H1 (cell line): Measurements from ENCODE around the gene RAD54L. TPM values are rescaled to one million over a fixed set of nuclear protein-coding genes. Genes with fewer than 3 reads are reported as not detected.

Experiments
- CTCF ChIA-PET: fragments of 300-600 bp; sonication (Branson Sonifier 250); formaldehyde crosslinking; loops from one replicate; lab custom pipeline; 2021; ENCODE audit not compliant: partially characterized antibody; lab: Charles Lee
- POLR2A ChIA-PET: fragments of 300-600 bp; sonication (Branson Sonifier 250); formaldehyde crosslinking; loops from one replicate; lab custom pipeline; 2021; ENCODE audit warnings: inconsistent platforms; ENCODE audit not compliant: partially characterized antibody; lab: Charles Lee
- DNase-seq, 2 experiments: peaks; one replicate each; pipeline versions ENCODE4 v3.0.0 to v3.0.0-alpha.2; 2010 to 2022; ENCODE audit warnings: low spot score in 2 of 2, low read depth in 1 of 2, mixed read lengths in 1 of 2
- FAIRE-seq: peaks from 2 replicates; lab custom pipeline; 2011; peaks lifted over from hg19 to GRCh38; lab: Jason Lieb, UNC
- H2AFZ ChIP-seq: 2 replicates; pipeline ENCODE4 v1.8.1; 2012; ENCODE audit warnings: low read length, inconsistent platforms
- H2AK5ac ChIP-seq: 2 replicates; pipeline ENCODE4 v1.6.1; 2013; ENCODE audit warnings: low read depth, low read length
- H2BK120ac ChIP-seq: replicated peaks from 2 replicates; pipeline ENCODE3; 2013; ENCODE audit warnings: low read depth, low read length, inconsistent platforms
- H2BK12ac ChIP-seq: 2 replicates; pipeline ENCODE4 v1.6.1; 2013; ENCODE audit warnings: low read depth, low read length
- H2BK15ac ChIP-seq: 2 replicates; pipeline ENCODE4 v1.6.1; 2013; ENCODE audit warnings: low read length
- H2BK20ac ChIP-seq: 2 replicates; pipeline ENCODE4 v1.6.1; 2013; ENCODE audit warnings: low read length
- H2BK5ac ChIP-seq: 2 replicates; pipeline ENCODE4 v1.6.1; 2013; ENCODE audit warnings: low read depth, low read length
- H3K14ac ChIP-seq: 2 replicates; pipeline ENCODE4 v1.6.1; 2013; ENCODE audit warnings: inconsistent platforms; ENCODE audit not compliant: insufficient read length
- H3K18ac ChIP-seq: 2 replicates; pipeline ENCODE4 v1.6.1; 2013; ENCODE audit warnings: low read length; ENCODE audit errors: extremely low read depth
- H3K23ac ChIP-seq: 2 replicates; pipeline ENCODE4 v1.6.1; 2013; ENCODE audit warnings: inconsistent platforms; ENCODE audit not compliant: insufficient read length
- H3K23me2 ChIP-seq: 2 replicates; pipeline ENCODE4 v1.6.1; 2013; ENCODE audit warnings: low read depth, low read length
- H3K27ac ChIP-seq: 2 replicates; pipeline ENCODE4 v1.6.1; 2011; ENCODE audit warnings: low read depth, low read length, inconsistent platforms
- H3K27me3 ChIP-seq, 4 experiments: replicated peaks in 1 of 4; 1 replicate in 1 of 4; 2 replicates in 3 of 4; pipeline versions ENCODE4 v1.6.1 to v1.8.1; 2011 to 2013; ENCODE audit warnings: low read length in 3 of 4, mild to moderate bottlenecking in 3 of 4, inconsistent platforms in 2 of 4, mixed read lengths in 2 of 4, moderate library complexity in 1 of 4; ENCODE audit not compliant: control insufficient read depth in 3 of 4, insufficient read depth in 3 of 4; ENCODE audit errors: extremely low read depth in 1 of 4
- H3K36me3 ChIP-seq, 4 experiments: 2 replicates each; pipeline versions ENCODE4 v1.6.1 to v1.8.1; 2011 to 2013; ENCODE audit warnings: mild to moderate bottlenecking in 4 of 4, low read length in 3 of 4, moderate library complexity in 2 of 4, control low read depth in 1 of 4, inconsistent platforms in 1 of 4; ENCODE audit not compliant: insufficient read depth in 4 of 4, control insufficient read depth in 2 of 4
- H3K4ac ChIP-seq: replicated peaks from 2 replicates; pipeline ENCODE3; 2013; ENCODE audit warnings: low read length, low read depth, mixed read lengths, inconsistent platforms; ENCODE audit not compliant: insufficient read length
- H3K4me1 ChIP-seq, 4 experiments: replicated peaks in 1 of 4; 1 replicate in 1 of 4; 2 replicates in 3 of 4; pipeline versions ENCODE4 v1.6.1 to v1.8.1; 2011 to 2013; ENCODE audit warnings: low read length in 3 of 4, inconsistent platforms in 2 of 4, mixed read lengths in 1 of 4; ENCODE audit not compliant: insufficient read depth in 4 of 4, control insufficient read depth in 3 of 4
- H3K4me2 ChIP-seq, 2 experiments: 2 replicates each; pipeline versions ENCODE4 v1.6.1 to v1.8.1; 2011 to 2013; ENCODE audit warnings: low read depth in 2 of 2, low read length in 2 of 2, control low read depth in 1 of 2, inconsistent platforms in 1 of 2, mild to moderate bottlenecking in 1 of 2; ENCODE audit not compliant: insufficient read depth in 1 of 2
- H3K4me3 ChIP-seq, 4 experiments: fragments of 200-600, 300-600 bp in 1 of 4; sonication (generic), shearing (Covaris generic), sonication (Bioruptor Twin) in 1 of 4; 2 replicates each; pipeline versions ENCODE4 v1.5.1 to v1.8.1; 2011 to 2016; ENCODE audit warnings: low read length in 4 of 4, low read depth in 3 of 4, control low read depth in 2 of 4, inconsistent platforms in 2 of 4, mild to moderate bottlenecking in 2 of 4, mixed read lengths in 1 of 4, moderate library complexity in 1 of 4; ENCODE audit not compliant: insufficient read depth in 2 of 4; ENCODE audit errors: extremely low read depth in 1 of 4
- H3K56ac ChIP-seq: replicated peaks from 2 replicates; pipeline ENCODE3; 2013; ENCODE audit warnings: low read depth, mild to moderate bottlenecking, mixed read lengths, low read length, inconsistent platforms; ENCODE audit not compliant: insufficient read length
- H3K79me1 ChIP-seq: 2 replicates; pipeline ENCODE4 v1.6.1; 2013; ENCODE audit warnings: low read depth, low read length, control low read depth
- H3K79me2 ChIP-seq, 2 experiments: 2 replicates each; pipeline versions ENCODE4 v1.6.1 to v1.8.1; 2012 to 2013; ENCODE audit warnings: low read length in 2 of 2, mild to moderate bottlenecking in 2 of 2, inconsistent platforms in 1 of 2; ENCODE audit not compliant: insufficient read depth in 2 of 2, control insufficient read depth in 1 of 2
- H3K9ac ChIP-seq, 4 experiments: replicated peaks in 1 of 4; 1 replicate in 1 of 4; 2 replicates in 3 of 4; pipeline versions ENCODE4 v1.6.1 to v1.8.1; 2011 to 2013; ENCODE audit warnings: low read depth in 3 of 4, low read length in 3 of 4, control low read depth in 2 of 4, mild to moderate bottlenecking in 2 of 4, moderate library complexity in 2 of 4, inconsistent platforms in 1 of 4; ENCODE audit errors: extremely low read depth in 1 of 4
- H3K9me3 ChIP-seq, 2 experiments: 2 replicates each; pipeline versions ENCODE4 v1.6.1 to v1.8.1; 2012 to 2013; ENCODE audit warnings: mild to moderate bottlenecking in 2 of 2, moderate library complexity in 2 of 2, control low read depth in 1 of 2, inconsistent platforms in 1 of 2, low read depth in 1 of 2, low read length in 1 of 2, mixed read lengths in 1 of 2; ENCODE audit not compliant: insufficient read depth in 2 of 2
- H4K20me1 ChIP-seq, 2 experiments: replicated peaks in 1 of 2; 2 replicates each; pipeline versions ENCODE3 to v1.8.1; 2011 to 2013; ENCODE audit warnings: inconsistent platforms in 2 of 2, low read length in 2 of 2, mild to moderate bottlenecking in 1 of 2; ENCODE audit not compliant: insufficient read depth in 2 of 2, control insufficient read depth in 1 of 2
- H4K5ac ChIP-seq: 2 replicates; pipeline ENCODE4 v1.6.1; 2013; ENCODE audit warnings: low read length, low read depth, mixed read lengths, inconsistent platforms; ENCODE audit not compliant: insufficient read length
- H4K8ac ChIP-seq: 2 replicates; pipeline ENCODE4 v1.8.0; 2013; ENCODE audit warnings: mild to moderate bottlenecking, moderate library complexity, low read length, inconsistent platforms; ENCODE audit not compliant: insufficient read depth; ENCODE audit errors: extremely low read depth
- H4K91ac ChIP-seq: replicated peaks from 2 replicates; pipeline ENCODE3; 2013; ENCODE audit warnings: low read length, mixed read lengths, inconsistent platforms; ENCODE audit not compliant: insufficient read length
- ATF3 ChIP-seq: IDR thresholded peaks from 2 replicates; pipeline ENCODE4 v1.6.1; 2011; ENCODE audit warnings: low read depth, mild to moderate bottlenecking, low read length; ENCODE audit not compliant: insufficient read depth
- CHD2 ChIP-seq: IDR thresholded peaks from 2 replicates; pipeline ENCODE4 v1.6.1; 2012; ENCODE audit warnings: low read length, improper control_type of control experiment
- CREB1 ChIP-seq: IDR thresholded peaks from 2 replicates; pipeline ENCODE4 v1.6.1; 2012; ENCODE audit warnings: inconsistent platforms
- CTCF ChIP-seq, 3 experiments: IDR thresholded peaks; 1 replicate in 2 of 3; 2 replicates in 1 of 3; pipeline versions ENCODE4 v1.5.1 to v1.6.1; 2011; ENCODE audit warnings: low read length in 3 of 3, mild to moderate bottlenecking in 3 of 3, inconsistent platforms in 2 of 3, low read depth in 1 of 3, moderate library complexity in 1 of 3; ENCODE audit not compliant: insufficient read depth in 1 of 3; ENCODE audit errors: control extremely low read depth in 1 of 3
- EGR1 ChIP-seq: IDR thresholded peaks from 2 replicates; pipeline ENCODE4 v1.6.1; 2011; ENCODE audit warnings: low read depth, low read length, borderline replicate concordance
- FOSL1 ChIP-seq: IDR thresholded peaks from 2 replicates; pipeline ENCODE4 v1.6.1; 2011; ENCODE audit warnings: mild to moderate bottlenecking, low read depth, low read length, moderate library complexity; ENCODE audit not compliant: insufficient read depth
- HDAC2 ChIP-seq, 2 experiments: fragments of 300-600 bp in 1 of 2; sonication (generic) in 1 of 2; IDR thresholded peaks; 2 replicates each; pipeline ENCODE4 v1.6.1; 2011 to 2012; ENCODE audit warnings: low read depth in 2 of 2, low read length in 2 of 2, mild to moderate bottlenecking in 2 of 2, moderate library complexity in 2 of 2, borderline replicate concordance in 1 of 2, inconsistent platforms in 1 of 2
- RFX5 ChIP-seq: IDR thresholded peaks from 2 replicates; pipeline ENCODE4 v1.6.1; 2011; ENCODE audit warnings: low read depth, low read length, improper control_type of control experiment, borderline replicate concordance
- SP1 ChIP-seq: IDR thresholded peaks from 2 replicates; pipeline ENCODE4 v1.6.1; 2011; ENCODE audit warnings: low read depth, low read length
- TEAD4 ChIP-seq: IDR thresholded peaks from 2 replicates; pipeline ENCODE4 v1.6.1; 2012; ENCODE audit warnings: low read depth, low read length, inconsistent platforms, mixed read lengths
- ZNF274 ChIP-seq: IDR thresholded peaks from 2 replicates; pipeline ENCODE4 v1.7.0; 2012; ENCODE audit warnings: low read length, borderline replicate concordance; ENCODE audit errors: extremely low read depth
- WGBS, 2 experiments: shearing (Covaris generic) in 1 of 2; methylation state at CpG; one replicate each; pipeline versions ENCODE4 v1.1.6 to v1.1.7; 2013 to 2015; ENCODE audit warnings: low lambda C conversion rate in 2 of 2, mixed read lengths in 2 of 2, inconsistent platforms in 1 of 2, low coverage in 1 of 2, missing lambda C conversion rate in 1 of 2; ENCODE audit not compliant: insufficient replicate concordance in 2 of 2, insufficient coverage in 1 of 2, insufficient read length in 1 of 2; ENCODE audit errors: extremely low coverage in 1 of 2, missing lambda C conversion rate in 1 of 2; 5-methylcytosine and 5-hydroxymethylcytosine counted together
- polyA plus RNA-seq, 7 experiments: library from polyadenylated mRNA; depleted of rRNA in 3 of 7; stranded (reverse) in 5 of 7; unstranded in 2 of 7; fragments of >200 nt in 5 of 7; fragments of 200-250 nt in 2 of 7; gene quantifications; 1 replicate in 5 of 7; 2 replicates in 1 of 7; 4 replicates in 1 of 7; pipeline versions ENCODE4 v1.2.1 to v1.2.3, GENCODE V29; 2011 to 2013; ENCODE audit warnings: missing spikeins in 2 of 7, mixed read lengths in 2 of 7
- total RNA-seq: library from RNA; stranded (reverse); fragmentation: NEBNext Ultra II Directional; extraction: Animal tissue kit (Norgen Biotek cat#: 25700); gene quantifications from 2 replicates; pipeline ENCODE4 v1.2.1, GENCODE V29; 2021

The RAD54L gene
- total and polyA plus RNA-seq, 2 of the 8 experiments (the other 6 are each of a cell fraction or from before 2014, with no cell fraction given) = 43.5 to 50.3 TPM

DNA sequence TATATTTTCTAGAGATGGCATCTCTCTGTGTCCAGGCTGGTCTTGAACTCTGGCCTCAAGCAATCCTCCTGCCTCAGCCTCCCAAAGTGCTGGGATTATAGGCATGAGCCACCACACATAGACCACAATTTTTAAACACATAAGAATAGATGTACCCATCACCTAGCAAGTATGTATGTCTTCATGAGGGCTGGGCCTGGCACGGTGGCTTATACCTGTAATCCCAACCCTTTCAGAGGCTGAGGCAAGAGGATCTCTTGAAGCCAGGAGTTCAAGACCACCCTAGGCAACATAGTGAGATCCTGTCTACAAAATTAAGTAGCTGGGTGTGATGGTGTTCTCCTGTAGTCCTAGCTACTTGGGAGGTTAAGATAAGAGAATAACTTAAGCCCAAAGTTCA lies 69.8 kb downstream of the RAD54L start:
- Histone ChIP-seq H4K20me1 (peaks cover 0 to 3% of the 10 kb centered on the region in 2 experiments), H4K5ac (no peak overlapping the region), H3K14ac (no peak overlapping the region), H3K9ac (no peak overlapping the region), H3K4me3 (no peak overlapping the region), H3K36me3 (peaks cover 12 to 46% (median 27%) of the 10 kb centered on the region in 4 experiments), H3K4me1 (peaks cover 0 to 2% (median 0%) of the 10 kb centered on the region in 4 experiments; a peak in 1 of 7 replicates), H2BK12ac (no peak overlapping the region), H4K91ac (no peak overlapping the region), H3K56ac (no peak overlapping the region), H3K4me2 (no peak overlapping the region), H3K9me3 (no peaks in the 10 kb centered on the region), H3K27me3 (no peaks in the 10 kb centered on the region), H2BK20ac (no peak overlapping the region), H3K4ac (no peak overlapping the region), H3K79me1 (no peaks in the 10 kb centered on the region), H3K23ac (no peak overlapping the region), H3K18ac (no peak overlapping the region), H4K8ac (no peak overlapping the region), H2AK5ac (no peak overlapping the region), H2AFZ (no peak overlapping the region), H3K23me2 (no peaks in the 10 kb centered on the region), H2BK15ac (no peak overlapping the region), H3K79me2 (no peaks in the 10 kb centered on the region), H2BK120ac (no peak overlapping the region), H3K27ac (no peak overlapping the region), H2BK5ac (no peak overlapping the region)
- 72% methylated on average over 1 of the region's 1 CpG; no CpG with 5 or more reads in 1 of the 2 experiments for WGBS, 2 experiments
- CTCF ChIA-PET = interaction anchor here (0.6 to 3.2 kb wide), 8 partner anchors 11 to 32 kb away, joined by 3 to 16 read pairs (median 4); partner anchors contain the start of genes LRRC41, NSUN4 and UQCRH
- FAIRE-seq (no peak), DNase-seq (no peak)
- POLR2A ChIA-PET = interaction anchor here (0.9 to 4.4 kb wide), 14 partner anchors 9 to 70 kb away, joined by 3 to 39 read pairs (median 8); partner anchors contain the start of genes LRRC41, NSUN4 and UQCRH
- TF ChIP-seq HDAC2 (IDR thresholded peaks at IDR 0.05; ENCODE audit: borderline replicate concordance in 1 of 2, low read depth in 2 of 2, low read length in 2 of 2) (no peak), FOSL1 (no peak), CREB1 (no peak), EGR1 (no peak), CHD2 (no peak), TEAD4 (no peak), SP1 (no peak), CTCF (IDR thresholded peaks at IDR 0.05; ENCODE audit: control extremely low read depth in 1 of 3, insufficient read depth in 1 of 3, low read depth in 1 of 3, low read length in 3 of 3) (no peak), ZNF274 (no peak), RFX5 (no peak), ATF3 (no peak)
